Activated B cell treated with CpG ODN at 0.5 μM for 24 hours (primary cell): ENCODE data around the gene ATP2B2. TPM values are rescaled to one million over a fixed set of nuclear protein-coding genes. Genes with fewer than 3 reads are reported as not detected.

Source experiments
- ATAC-seq: fragments of 200-7000 bp; cut with Tn5 transposase; one replicate; pipeline ENCODE4 v1.10.0; 2021; ENCODE audit warnings: low read depth, mild to moderate bottlenecking, moderate library complexity
- CTCF ChIA-PET: fragments of 350-600 bp; sonication (Branson Sonifier 250); formaldehyde crosslinking; loops from one replicate; lab custom pipeline; 2021; ENCODE audit warnings: antibody characterized with exemption; lab: Charles Lee
- POLR2A ChIA-PET: fragments of 350-600 bp; sonication (Branson Sonifier 250); formaldehyde crosslinking; loops from one replicate; lab custom pipeline; 2021; ENCODE audit warnings: antibody characterized with exemption; lab: Charles Lee
- DNase-seq: peaks from one replicate; pipeline ENCODE4 v3.0.0; 2022
- H3K27ac Mint-ChIP-seq: one replicate; pipeline ENCODE4 v1.8.0; 2020; ENCODE audit warnings: mixed read lengths
- H3K27me3 Mint-ChIP-seq: one replicate; pipeline ENCODE4 v1.8.0; 2021; ENCODE audit warnings: mixed read lengths
- H3K36me3 Mint-ChIP-seq: one replicate; pipeline ENCODE4 v1.8.0; 2021; ENCODE audit warnings: low read depth, mixed read lengths
- H3K4me1 Mint-ChIP-seq: one replicate; pipeline ENCODE4 v1.8.0; 2021; ENCODE audit warnings: mixed read lengths
- H3K4me3 Mint-ChIP-seq: one replicate; pipeline ENCODE4 v1.8.0; 2020; ENCODE audit warnings: mild to moderate bottlenecking, mixed read lengths
- H3K9me3 Mint-ChIP-seq: one replicate; pipeline ENCODE4 v1.8.0; 2020; ENCODE audit warnings: mixed read lengths
- CTCF ChIP-seq: fragments of 200-600 bp; IDR thresholded peaks from one replicate; pipeline ENCODE4 v1.8.0; 2022; ENCODE audit warnings: antibody characterized with exemption, mild to moderate bottlenecking
- intact Hi-C: fragments of 100-400 bp; cut with micrococcal nuclease; formaldehyde crosslinking; loops from one replicate; pipeline ENCODE4 v1.15.1; 2024
- total RNA-seq: library from RNA; stranded (reverse); gene quantifications from 2 replicates; pipeline ENCODE4 v1.2.3, GENCODE V29; 2022

Gene ATP2B2
- total RNA-seq, 1 donor from 2014 or later, result not detected

GRCh38 chr3:10332481-10333348 is 172.7 kb downstream of the ATP2B2 start:
- Mint-ChIP-seq H3K9me3 (no peaks in the 10 kb centered on the region), H3K4me3 (no peak overlapping the region), H3K36me3 (no peaks in the 10 kb centered on the region), H3K4me1 (peaks cover 23% of the 10 kb centered on the region), H3K27me3 (peaks cover 15% of the 10 kb centered on the region), H3K27ac (no peak overlapping the region)
- no peak for DNase-seq
- peak; percentile 37 for ATAC-seq
- ChIA-PET CTCF (no interaction called here), POLR2A (no interaction called here)
- TF ChIP-seq CTCF, result no peak
- intact Hi-C loops, result no loop called here

GRCh38 chr3:10331320-10331719 is 174.1 kb downstream of the ATP2B2 start:
- H3K36me3 Mint-ChIP-seq, result no peaks in the 10 kb centered on the region
- peaks cover 23% of the 10 kb centered on the region for H3K4me1 Mint-ChIP-seq
- ATAC-seq (no peak), DNase-seq (no peak)
- POLR2A ChIA-PET, result no interaction called here
- no peaks in the 10 kb centered on the region for H3K9me3 Mint-ChIP-seq
- peaks cover 23% of the 10 kb centered on the region for H3K27me3 Mint-ChIP-seq
- intact Hi-C loops, result no loop called here
- H3K27ac Mint-ChIP-seq, result no peak overlapping the region
- H3K4me3 Mint-ChIP-seq, result no peak overlapping the region
- TF ChIP-seq CTCF, result no peak
- CTCF ChIA-PET, result no interaction called here

- peaks cover 27% of the 10 kb centered on the region for H3K27me3 Mint-ChIP-seq
- no peaks in the 10 kb centered on the region for H3K36me3 Mint-ChIP-seq
- no peak for ATAC-seq
- TF ChIP-seq CTCF, result no peak
- peaks cover 23% of the 10 kb centered on the region for H3K4me1 Mint-ChIP-seq
- H3K27ac Mint-ChIP-seq, result no peak overlapping the region
- POLR2A ChIA-PET, result no interaction called here
- intact Hi-C loops, result no loop called here
- H3K4me3 Mint-ChIP-seq, result no peak overlapping the region
- H3K9me3 Mint-ChIP-seq, result no peaks in the 10 kb centered on the region
- DNase-seq, result no peak
- CTCF ChIA-PET, result no interaction called here
Observed at GRCh38 chr3:10330319-10330718, 175.1 kb downstream of the ATP2B2 start.

- Mint-ChIP-seq H3K36me3 (no peaks in the 10 kb centered on the region), H3K9me3 (no peaks in the 10 kb centered on the region), H3K4me3 (no peak overlapping the region), H3K27me3 (peaks cover 27% of the 10 kb centered on the region), H3K4me1 (peaks cover 23% of the 10 kb centered on the region), H3K27ac (no peak overlapping the region)
- no peak for TF ChIP-seq CTCF
- ATAC-seq (no peak), DNase-seq (no peak)
- CTCF ChIA-PET, result no interaction called here
- intact Hi-C loops, result loop anchor here (10.0 kb wide), 1 partner anchor 535 kb away; the partner anchor contains the start of genes ARPC4 and TADA3
- POLR2A ChIA-PET, result no interaction called here
Observed at GRCh38 chr3:10329495-10330015, 175.8 kb downstream of the ATP2B2 start.

- TF ChIP-seq CTCF, result no peak
- DNase-seq (no peak), ATAC-seq (no peak)
- no peak overlapping the region for H3K4me3 Mint-ChIP-seq
- H3K27ac Mint-ChIP-seq, result no peak overlapping the region
- H3K9me3 Mint-ChIP-seq, result no peaks in the 10 kb centered on the region
- no peaks in the 10 kb centered on the region for H3K36me3 Mint-ChIP-seq
- intact Hi-C loops, result loop anchor here (10.0 kb wide), 1 partner anchor 534 kb away; the partner anchor contains the start of genes ARPC4 and TADA3
- H3K4me1 Mint-ChIP-seq, result peaks cover 18% of the 10 kb centered on the region
- ChIA-PET CTCF (no interaction called here), POLR2A (no interaction called here)
- H3K27me3 Mint-ChIP-seq, result peaks cover 27% of the 10 kb centered on the region
Observed at GRCh38 chr3:10328460-10329071, 176.8 kb downstream of the ATP2B2 start.
